Nephron progenitor cell (in vitro differentiated cells): ENCODE results near the gene FAR2.
"Not testable (repeated sequence)": the region's sequence is repeated elsewhere in the genome, so short reads cannot be mapped to it uniquely, and the experiment has no call there.

ENCODE experiments used
- DNase-seq: peaks from one replicate; pipeline ENCODE4 v3.0.0; 2021
- H3K27ac Mint-ChIP-seq: 2 replicates; pipeline ENCODE4 v1.8.0; 2021; ENCODE audit warnings: mild to moderate bottlenecking, moderate library complexity, mixed read lengths
- H3K27me3 Mint-ChIP-seq: 2 replicates; pipeline ENCODE4 v1.8.0; 2021; ENCODE audit warnings: mild to moderate bottlenecking, low read depth, mixed read lengths; ENCODE audit not compliant: poor library complexity
- H3K36me3 Mint-ChIP-seq: 2 replicates; pipeline ENCODE4 v1.8.0; 2021; ENCODE audit warnings: low read depth, mixed read lengths
- H3K4me1 Mint-ChIP-seq: 2 replicates; pipeline ENCODE4 v1.8.0; 2021; ENCODE audit warnings: mixed read lengths
- H3K4me3 Mint-ChIP-seq: 2 replicates; pipeline ENCODE4 v1.8.0; 2021; ENCODE audit warnings: mild to moderate bottlenecking, moderate library complexity, mixed read lengths
- H3K9me3 Mint-ChIP-seq: 2 replicates; pipeline ENCODE4 v1.8.0; 2021; ENCODE audit warnings: mild to moderate bottlenecking, moderate library complexity, mixed read lengths
- CTCF ChIP-seq: fragments of 200-600 bp; sonication (generic); IDR thresholded peaks from 2 replicates; pipeline ENCODE4 v1.5.0; 2021; ENCODE audit warnings: antibody characterized with exemption

The FAR2 gene

GRCh38 chr12:29167445-29167844, 18.4 kb downstream of the FAR2 start:
- Mint-ChIP-seq H3K9me3 (peaks cover 29% of the 10 kb centered on the region), H3K4me3 (no peak overlapping the region), H3K27me3 (peaks cover 6% of the 10 kb centered on the region), H3K36me3 (peaks cover 14% of the 10 kb centered on the region), H3K27ac (no peak overlapping the region), H3K4me1 (no peaks in the 10 kb centered on the region)
- no peak for DNase-seq
- TF ChIP-seq CTCF, result no peak

- peaks cover 9% of the 10 kb centered on the region for H3K27me3 Mint-ChIP-seq
- H3K27ac Mint-ChIP-seq, result no peak overlapping the region
- no peak for DNase-seq
- no peaks in the 10 kb centered on the region for H3K4me1 Mint-ChIP-seq
- TF ChIP-seq CTCF, result no peak
- H3K9me3 Mint-ChIP-seq, result peaks cover 34% of the 10 kb centered on the region
- no peak overlapping the region for H3K4me3 Mint-ChIP-seq
- peaks cover 19% of the 10 kb centered on the region for H3K36me3 Mint-ChIP-seq
Observed at GRCh38 chr12:29167988-29168387, 18.9 kb downstream of the FAR2 start.

- not testable (repeated sequence) for H3K27me3 Mint-ChIP-seq, H3K27ac Mint-ChIP-seq, H3K4me3 Mint-ChIP-seq, DNase-seq, H3K4me1 Mint-ChIP-seq
- peaks cover 43% of the 10 kb centered on the region for H3K9me3 Mint-ChIP-seq
- H3K36me3 Mint-ChIP-seq, result peaks cover 19% of the 10 kb centered on the region
Observed at GRCh38 chr12:29169978-29170377, 20.9 kb downstream of the FAR2 start.

- Mint-ChIP-seq H3K9me3 (peaks cover 49% of the 10 kb centered on the region), H3K36me3 (peaks cover 19% of the 10 kb centered on the region)
- not testable (repeated sequence) for H3K4me3 Mint-ChIP-seq, H3K27me3 Mint-ChIP-seq, H3K27ac Mint-ChIP-seq, H3K4me1 Mint-ChIP-seq, DNase-seq
Observed at GRCh38 chr12:29170478-29171084, 21.5 kb downstream of the FAR2 start.

- Mint-ChIP-seq H3K27ac (no peak overlapping the region), H3K27me3 (peaks cover 9% of the 10 kb centered on the region), H3K4me1 (no peaks in the 10 kb centered on the region), H3K9me3 (peaks cover 50% of the 10 kb centered on the region), H3K4me3 (no peak overlapping the region), H3K36me3 (peaks cover 19% of the 10 kb centered on the region)
- DNase-seq, result no peak
- no peak for TF ChIP-seq CTCF
Observed at GRCh38 chr12:29171421-29172258, 22.6 kb downstream of the FAR2 start.

GRCh38 chr12:29176941-29177340, 27.9 kb downstream of the FAR2 start:
- Mint-ChIP-seq H3K36me3 (peaks cover 8% of the 10 kb centered on the region), H3K9me3 (peaks cover 24% of the 10 kb centered on the region), H3K27ac (no peak overlapping the region), H3K4me1 (no peaks in the 10 kb centered on the region), H3K27me3 (peaks cover 9% of the 10 kb centered on the region), H3K4me3 (no peak overlapping the region)
- no peak for TF ChIP-seq CTCF
- DNase-seq, result no peak

- H3K27ac Mint-ChIP-seq, H3K4me1 Mint-ChIP-seq, H3K4me3 Mint-ChIP-seq, DNase-seq, H3K36me3 Mint-ChIP-seq, H3K9me3 Mint-ChIP-seq, H3K27me3 Mint-ChIP-seq: not testable (repeated sequence)
Observed at GRCh38 chr12:29182247-29182646, 33.2 kb downstream of the FAR2 start.
